Upper lobe of left lung (tissue), 6 donors: ENCODE results near the gene DSC1. TPM values are rescaled to one million over a fixed set of nuclear protein-coding genes. Genes with fewer than 3 reads are reported as not detected.
"Not testable (repeated sequence)": the region's sequence is repeated elsewhere in the genome, so short reads cannot be mapped to it uniquely, and the experiment has no call there.

Source experiments
- ATAC-seq, 2 donors: fragments of 200-7000 bp; cut with Tn5 transposase; one replicate each; pipeline ENCODE4 v1.9.1; 2022; ENCODE audit warnings: mild to moderate bottlenecking in 2 of 2, moderate library complexity in 2 of 2; ENCODE audit not compliant: low FRiP score in 2 of 2
- DNase-seq, 2 donors: peaks; one replicate each; pipeline ENCODE4 v3.0.0-alpha.2; 2019 to 2020
- H3K27ac ChIP-seq, 4 donors: fragments of 200-600 bp; sonication (generic); one replicate each; pipeline ENCODE4 v1.5.1; 2016 to 2019
- H3K27me3 ChIP-seq, 4 donors: fragments of 200-600 bp; sonication (generic); one replicate each; pipeline ENCODE4 v1.5.1; 2017 to 2019
- H3K36me3 ChIP-seq, 4 donors: fragments of 200-600 bp; sonication (generic); one replicate each; pipeline ENCODE4 v1.5.1; 2016 to 2019
- H3K4me1 ChIP-seq, 4 donors: fragments of 200-600 bp; sonication (generic); one replicate each; pipeline ENCODE4 v1.5.1; 2018 to 2019
- H3K4me3 ChIP-seq, 4 donors: fragments of 200-600 bp; sonication (generic); one replicate each; pipeline ENCODE4 v1.5.1; 2017 to 2019; ENCODE audit warnings: mild to moderate bottlenecking in 2 of 4, moderate library complexity in 1 of 4
- H3K9me3 ChIP-seq, 4 donors: fragments of 200-600 bp; sonication (generic); one replicate each; pipeline ENCODE4 v1.5.1; 2018 to 2019
- CTCF ChIP-seq, 6 experiments: fragments of 450-650 bp in 4 of 6; fragments of 200-600 bp in 2 of 6; sonication (generic) in 2 of 6; IDR thresholded peaks; one replicate each; pipeline ENCODE4 v1.5.1; 2016 to 2019; ENCODE audit warnings: antibody characterized with exemption in 6 of 6
- EP300 ChIP-seq, 4 donors: sonication (generic); formaldehyde crosslinking; IDR thresholded peaks; one replicate each; pipeline ENCODE4 v1.5.1; 2017; ENCODE audit warnings: antibody characterized with exemption in 4 of 4, control low read depth in 2 of 4
- POLR2A ChIP-seq, 4 donors: fragments of 450-650 bp; IDR thresholded peaks; one replicate each; pipeline ENCODE4 v1.5.1; 2016 to 2017; ENCODE audit warnings: antibody characterized with exemption in 4 of 4, mild to moderate bottlenecking in 2 of 4
- POLR2AphosphoS5 ChIP-seq, 2 donors: sonication (generic); formaldehyde crosslinking; IDR thresholded peaks; one replicate each; pipeline ENCODE4 v1.5.1; 2017; ENCODE audit warnings: antibody characterized with exemption in 2 of 2
- WGBS, 2 donors: methylation state at CpG; one replicate each; pipeline ENCODE4 v1.1.5; 2017 to 2018; 5-methylcytosine and 5-hydroxymethylcytosine counted together
- total RNA-seq, 6 donors: library from RNA; depleted of rRNA in 4 of 6; stranded (reverse); fragments of >200 nt in 4 of 6; gene quantifications; one replicate each; pipeline versions ENCODE4 v1.1.0 to v1.2.1, GENCODE V29; 2016 to 2021
- donor health status: DM: no; HTN: no; CAD: no; lungs with moderate emphysema.
- donor health status: DM: no; HTN: yes; CAD: no; lungs with severe emphysema.

The DSC1 gene
- total RNA-seq, 6 donors from 2014 or later, result not detected

GRCh38 chr18:31138709-31139108, 23.9 kb downstream of the DSC1 start:
- TF ChIP-seq CTCF (IDR thresholded peaks at IDR 0.05), result no peak
- no peak for TF ChIP-seq POLR2AphosphoS5 (IDR thresholded peaks at IDR 0.05)
- no peak for TF ChIP-seq EP300 (IDR thresholded peaks at IDR 0.05)
- no peak for TF ChIP-seq POLR2A (IDR thresholded peaks at IDR 0.05)
- no peaks in the 10 kb centered on the region for H3K36me3 ChIP-seq
- 79 to 82% methylated on average over 1 of the region's 1 CpG for WGBS, 2 donors
- no peaks in the 10 kb centered on the region for H3K9me3 ChIP-seq
- no peak overlapping the region for H3K4me3 ChIP-seq
- no peak for DNase-seq
- no peaks in the 10 kb centered on the region for H3K4me1 ChIP-seq
- no peak for ATAC-seq
- no peaks in the 10 kb centered on the region for H3K27me3 ChIP-seq
- H3K27ac ChIP-seq, result no peak overlapping the region

GRCh38 chr18:31134988-31135529, 27.6 kb downstream of the DSC1 start:
- Histone ChIP-seq H3K4me3 (no peak overlapping the region), H3K4me1 (no peaks in the 10 kb centered on the region), H3K36me3 (no peaks in the 10 kb centered on the region), H3K27me3 (no peaks in the 10 kb centered on the region), H3K27ac (no peak overlapping the region), H3K9me3 (no peaks in the 10 kb centered on the region)
- DNase-seq, result no peak
- no peak for ATAC-seq
- TF ChIP-seq POLR2AphosphoS5 (IDR thresholded peaks at IDR 0.05) (no peak), POLR2A (IDR thresholded peaks at IDR 0.05) (no peak), CTCF (IDR thresholded peaks at IDR 0.05) (no peak), EP300 (IDR thresholded peaks at IDR 0.05) (no peak)
- WGBS, 2 donors, result 81 to 82% methylated on average over 4 of the region's 4 CpGs

GRCh38 chr18:31129398-31130115, 33.1 kb downstream of the DSC1 start:
- ATAC-seq, result no peak
- no peak overlapping the region for H3K27ac ChIP-seq
- H3K9me3 ChIP-seq, result no peaks in the 10 kb centered on the region
- DNase-seq, result no peak
- H3K27me3 ChIP-seq, result no peaks in the 10 kb centered on the region
- no peaks in the 10 kb centered on the region for H3K4me1 ChIP-seq
- H3K4me3 ChIP-seq, result no peak overlapping the region
- no peak for TF ChIP-seq POLR2AphosphoS5 (IDR thresholded peaks at IDR 0.05)
- TF ChIP-seq EP300 (IDR thresholded peaks at IDR 0.05), result no peak
- no peak for TF ChIP-seq POLR2A (IDR thresholded peaks at IDR 0.05)
- no peak for TF ChIP-seq CTCF (IDR thresholded peaks at IDR 0.05)
- H3K36me3 ChIP-seq, result no peaks in the 10 kb centered on the region
- 67 to 72% methylated on average over 1 of the region's 1 CpG for WGBS, 2 donors

GRCh38 chr18:31125878-31126277, 36.8 kb downstream of the DSC1 start:
- Histone ChIP-seq H3K27me3 (no peaks in the 10 kb centered on the region), H3K4me3 (no peak overlapping the region), H3K4me1 (no peaks in the 10 kb centered on the region), H3K9me3 (no peaks in the 10 kb centered on the region), H3K36me3 (no peaks in the 10 kb centered on the region), H3K27ac (no peak overlapping the region)
- ATAC-seq, result no peak
- no peak for DNase-seq
- WGBS, 2 donors, result 88 to 95% methylated on average over 1 of the region's 1 CpG
- TF ChIP-seq POLR2A (IDR thresholded peaks at IDR 0.05) (no peak), EP300 (IDR thresholded peaks at IDR 0.05) (no peak), CTCF (IDR thresholded peaks at IDR 0.05) (no peak), POLR2AphosphoS5 (IDR thresholded peaks at IDR 0.05) (no peak)

GRCh38 chr18:31123125-31123524, 39.5 kb downstream of the DSC1 start:
- 61 to 65% methylated on average over 2 of the region's 2 CpGs for WGBS, 2 donors
- H3K27me3 ChIP-seq, H3K9me3 ChIP-seq, H3K4me1 ChIP-seq, ATAC-seq, DNase-seq, H3K27ac ChIP-seq, H3K4me3 ChIP-seq, H3K36me3 ChIP-seq: not testable (repeated sequence)
